Neural progenitor cell (in vitro differentiated cells): Measurements from ENCODE around the gene C8G. TPM values are rescaled to one million over a fixed set of nuclear protein-coding genes. Genes with fewer than 3 reads are reported as not detected.

ENCODE experiments used
- DNase-seq: peaks from one replicate; pipeline ENCODE4 v3.0.0-alpha.2; 2016; ENCODE audit warnings: low spot score
- H2AFZ ChIP-seq: fragments of 200-600 bp; sonication (generic); replicated peaks from 2 replicates; pipeline ENCODE4 v1.6.1; 2016; ENCODE audit warnings: antibody characterized with exemption
- H3F3A ChIP-seq: fragments of 200-600 bp; sonication (generic); 2 replicates; pipeline ENCODE4 v1.6.1; 2016; ENCODE audit warnings: antibody characterized with exemption, low read depth
- H3K27ac ChIP-seq: fragments of 200-600 bp; sonication (generic); 2 replicates; pipeline ENCODE4 v1.5.1; 2016; ENCODE audit warnings: mild to moderate bottlenecking
- H3K27me3 ChIP-seq: fragments of 200-600 bp; sonication (generic); 2 replicates; pipeline ENCODE4 v1.6.1; 2016; ENCODE audit warnings: mild to moderate bottlenecking, moderate library complexity
- H3K36me3 ChIP-seq: fragments of 200-600 bp; sonication (generic); 2 replicates; pipeline ENCODE4 v1.5.1; 2016
- H3K4me1 ChIP-seq: fragments of 200-600 bp; sonication (generic); 2 replicates; pipeline ENCODE4 v1.6.1; 2016; ENCODE audit warnings: mixed run types
- H3K4me2 ChIP-seq: fragments of 200-600 bp; sonication (generic); 2 replicates; pipeline ENCODE4 v1.6.1; 2016
- H3K4me3 ChIP-seq: fragments of 200-600 bp; sonication (generic); 2 replicates; pipeline ENCODE4 v1.5.1; 2016
- H3K79me2 ChIP-seq: fragments of 200-600 bp; sonication (generic); 2 replicates; pipeline ENCODE4 v1.6.1; 2016; ENCODE audit warnings: low read depth
- H3K9ac ChIP-seq: fragments of 200-600 bp; sonication (generic); 2 replicates; pipeline ENCODE4 v1.6.1; 2016
- H3K9me3 ChIP-seq: fragments of 200-600 bp; sonication (generic); 2 replicates; pipeline ENCODE4 v1.5.1; 2016; ENCODE audit warnings: low read depth
- H4K20me1 ChIP-seq: fragments of 200-600 bp; sonication (generic); 2 replicates; pipeline ENCODE4 v1.6.1; 2016; ENCODE audit warnings: low read depth
- H3K27ac Mint-ChIP-seq: 3 replicates; pipeline ENCODE4 v1.8.0; 2021; ENCODE audit warnings: mixed read lengths
- H3K27me3 Mint-ChIP-seq: 2 replicates; pipeline ENCODE4 v1.8.0; 2022; ENCODE audit warnings: low read depth, mild to moderate bottlenecking, inconsistent platforms, moderate library complexity, mixed read lengths; ENCODE audit not compliant: insufficient read depth
- H3K36me3 Mint-ChIP-seq: 3 replicates; pipeline ENCODE4 v1.8.0; 2021; ENCODE audit warnings: mixed read lengths
- H3K4me1 Mint-ChIP-seq: 3 replicates; pipeline ENCODE4 v1.8.0; 2021; ENCODE audit warnings: mixed read lengths
- H3K4me3 Mint-ChIP-seq: 3 replicates; pipeline ENCODE4 v1.8.0; 2021; ENCODE audit warnings: mild to moderate bottlenecking, moderate library complexity, mixed read lengths
- H3K9me3 Mint-ChIP-seq: 3 replicates; pipeline ENCODE4 v1.8.0; 2020; ENCODE audit warnings: mixed read lengths
- EZH2 ChIP-seq: fragments of 200-600 bp; sonication (generic); IDR thresholded peaks from 2 replicates; pipeline ENCODE4 v1.6.1; 2017; ENCODE audit warnings: antibody characterized with exemption, mild to moderate bottlenecking, moderate library complexity
- EZH2phosphoT487 ChIP-seq: fragments of 200-600 bp; sonication (generic); IDR thresholded peaks from 2 replicates; pipeline ENCODE4 v1.6.1; 2017; ENCODE audit warnings: antibody characterized with exemption
- total RNA-seq: library from RNA; depleted of rRNA; stranded (reverse); fragments of >200 nt; gene quantifications from 2 replicates; pipeline ENCODE4 v1.2.3, GENCODE V29; 2015; ENCODE audit warnings: low replicate concordance
- TF ChIP-seq, protein P1 (sequence below): fragments of 200-600 bp; sonication (generic); IDR thresholded peaks from 2 replicates; pipeline ENCODE4 v1.5.1; 2017; ENCODE audit warnings: antibody characterized with exemption, mild to moderate bottlenecking

C8G gene
- total RNA-seq, 1 donor from 2014 or later, result not detected

DNA sequence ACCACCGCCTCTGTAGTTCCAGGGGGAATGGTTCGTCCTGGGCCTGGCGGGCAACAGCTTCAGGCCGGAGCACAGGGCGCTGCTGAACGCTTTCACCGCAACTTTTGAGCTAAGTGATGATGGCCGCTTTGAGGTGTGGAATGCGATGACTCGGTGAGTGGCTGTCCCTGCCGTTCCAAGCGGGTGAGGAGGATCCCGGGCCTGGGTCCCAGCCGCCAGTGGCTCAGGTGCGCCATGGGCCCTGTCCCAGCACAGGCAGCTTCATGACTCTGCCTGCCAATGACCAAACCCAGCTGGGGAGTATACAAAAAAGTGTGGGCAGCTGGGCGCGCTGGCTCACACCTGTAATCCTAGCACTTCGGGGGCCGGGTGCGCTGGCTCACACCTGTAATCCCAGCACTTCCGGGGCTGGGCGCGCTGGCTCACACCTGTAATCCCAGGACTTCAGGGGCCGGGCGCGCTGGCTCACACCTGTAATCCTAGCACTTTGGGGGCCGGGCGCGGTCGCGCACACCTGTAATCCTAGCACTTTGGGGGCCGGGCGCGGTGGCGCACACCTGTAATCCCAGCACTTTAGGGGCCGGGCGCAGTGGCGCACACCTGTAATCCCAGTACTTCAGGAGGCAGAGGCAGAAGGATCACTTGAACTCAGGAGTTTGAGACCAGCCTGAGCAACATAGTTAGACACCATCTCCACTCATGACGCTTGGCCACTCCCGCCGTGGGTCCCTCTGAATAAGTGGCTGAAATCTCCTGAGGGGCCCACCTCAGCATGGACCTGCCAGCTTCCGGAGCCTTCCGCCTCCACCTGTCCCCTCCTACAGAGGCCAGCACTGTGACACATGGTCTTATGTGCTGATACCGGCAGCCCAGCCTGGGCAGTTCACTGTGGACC is 8.1 kb downstream of the C8G start:
- no peaks in the 10 kb centered on the region for H3K36me3 ChIP-seq
- no peak overlapping the region for H3K9ac ChIP-seq
- no peak overlapping the region for H3K27ac Mint-ChIP-seq
- no peaks in the 10 kb centered on the region for H3K9me3 Mint-ChIP-seq
- no peak overlapping the region for H3K27ac ChIP-seq
- H3K4me3 Mint-ChIP-seq, result no peak overlapping the region
- H3F3A ChIP-seq, result peaks cover 9% of the 10 kb centered on the region
- peaks cover 5% of the 10 kb centered on the region for H3K4me1 Mint-ChIP-seq
- peaks cover 6% of the 10 kb centered on the region for H3K27me3 Mint-ChIP-seq
- no peak overlapping the region for H2AFZ ChIP-seq
- H3K9me3 ChIP-seq, result no peaks in the 10 kb centered on the region
- no peak overlapping the region for H3K4me3 ChIP-seq
- DNase-seq, result no peak
- TF ChIP-seq, protein P1, sequence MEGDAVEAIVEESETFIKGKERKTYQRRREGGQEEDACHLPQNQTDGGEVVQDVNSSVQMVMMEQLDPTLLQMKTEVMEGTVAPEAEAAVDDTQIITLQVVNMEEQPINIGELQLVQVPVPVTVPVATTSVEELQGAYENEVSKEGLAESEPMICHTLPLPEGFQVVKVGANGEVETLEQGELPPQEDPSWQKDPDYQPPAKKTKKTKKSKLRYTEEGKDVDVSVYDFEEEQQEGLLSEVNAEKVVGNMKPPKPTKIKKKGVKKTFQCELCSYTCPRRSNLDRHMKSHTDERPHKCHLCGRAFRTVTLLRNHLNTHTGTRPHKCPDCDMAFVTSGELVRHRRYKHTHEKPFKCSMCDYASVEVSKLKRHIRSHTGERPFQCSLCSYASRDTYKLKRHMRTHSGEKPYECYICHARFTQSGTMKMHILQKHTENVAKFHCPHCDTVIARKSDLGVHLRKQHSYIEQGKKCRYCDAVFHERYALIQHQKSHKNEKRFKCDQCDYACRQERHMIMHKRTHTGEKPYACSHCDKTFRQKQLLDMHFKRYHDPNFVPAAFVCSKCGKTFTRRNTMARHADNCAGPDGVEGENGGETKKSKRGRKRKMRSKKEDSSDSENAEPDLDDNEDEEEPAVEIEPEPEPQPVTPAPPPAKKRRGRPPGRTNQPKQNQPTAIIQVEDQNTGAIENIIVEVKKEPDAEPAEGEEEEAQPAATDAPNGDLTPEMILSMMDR, result no peak
- no peak for TF ChIP-seq EZH2phosphoT487
- TF ChIP-seq EZH2, result no peak
- H3K79me2 ChIP-seq, result no peaks in the 10 kb centered on the region
- peaks cover 3% of the 10 kb centered on the region for H3K36me3 Mint-ChIP-seq
- no peak overlapping the region for H3K4me2 ChIP-seq
- peaks cover 21% of the 10 kb centered on the region for H3K4me1 ChIP-seq
- no peaks in the 10 kb centered on the region for H3K27me3 ChIP-seq
- H4K20me1 ChIP-seq, result no peaks in the 10 kb centered on the region

DNA sequence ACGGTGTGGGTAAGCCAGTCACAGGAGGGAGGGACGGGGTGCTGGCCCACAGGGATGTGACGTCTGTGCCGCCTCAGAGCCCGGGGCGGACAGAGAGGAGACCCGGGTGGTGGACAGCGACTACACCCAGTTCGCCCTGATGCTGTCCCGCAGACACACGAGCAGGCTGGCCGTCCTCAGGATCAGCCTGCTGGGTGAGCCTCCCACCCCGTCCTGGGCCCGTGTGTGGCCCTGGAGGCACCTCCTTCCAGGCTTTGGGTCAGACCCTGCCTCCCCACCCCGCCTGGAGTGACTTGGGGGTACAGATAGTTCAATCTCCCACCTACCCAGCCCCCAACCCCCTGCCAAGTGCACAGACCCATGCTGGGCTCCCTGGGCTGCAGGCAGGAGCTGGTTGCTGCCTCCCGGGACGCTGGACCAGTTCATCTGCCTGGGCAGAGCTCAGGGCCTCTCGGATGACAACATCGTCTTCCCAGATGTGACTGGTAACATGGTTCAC is 8.8 kb downstream of the C8G start:
- Histone ChIP-seq H3K4me2 (no peak overlapping the region), H3F3A (peaks cover 6% of the 10 kb centered on the region), H3K27ac (no peak overlapping the region), H3K4me3 (no peak overlapping the region), H3K27me3 (no peaks in the 10 kb centered on the region), H4K20me1 (no peaks in the 10 kb centered on the region), H3K9ac (no peak overlapping the region), H3K79me2 (no peaks in the 10 kb centered on the region), H2AFZ (no peak overlapping the region), H3K36me3 (no peaks in the 10 kb centered on the region), H3K9me3 (no peaks in the 10 kb centered on the region), H3K4me1 (peaks cover 21% of the 10 kb centered on the region)
- TF ChIP-seq, protein P1, result no peak
- TF ChIP-seq EZH2phosphoT487 (no peak), EZH2 (no peak)
- peaks cover 3% of the 10 kb centered on the region for H3K36me3 Mint-ChIP-seq
- peaks cover 2% of the 10 kb centered on the region for H3K4me1 Mint-ChIP-seq
- H3K27me3 Mint-ChIP-seq, result peaks cover 6% of the 10 kb centered on the region
- H3K27ac Mint-ChIP-seq, result no peak overlapping the region
- H3K4me3 Mint-ChIP-seq, result no peak overlapping the region
- DNase-seq, result no peak
- no peaks in the 10 kb centered on the region for H3K9me3 Mint-ChIP-seq

DNA sequence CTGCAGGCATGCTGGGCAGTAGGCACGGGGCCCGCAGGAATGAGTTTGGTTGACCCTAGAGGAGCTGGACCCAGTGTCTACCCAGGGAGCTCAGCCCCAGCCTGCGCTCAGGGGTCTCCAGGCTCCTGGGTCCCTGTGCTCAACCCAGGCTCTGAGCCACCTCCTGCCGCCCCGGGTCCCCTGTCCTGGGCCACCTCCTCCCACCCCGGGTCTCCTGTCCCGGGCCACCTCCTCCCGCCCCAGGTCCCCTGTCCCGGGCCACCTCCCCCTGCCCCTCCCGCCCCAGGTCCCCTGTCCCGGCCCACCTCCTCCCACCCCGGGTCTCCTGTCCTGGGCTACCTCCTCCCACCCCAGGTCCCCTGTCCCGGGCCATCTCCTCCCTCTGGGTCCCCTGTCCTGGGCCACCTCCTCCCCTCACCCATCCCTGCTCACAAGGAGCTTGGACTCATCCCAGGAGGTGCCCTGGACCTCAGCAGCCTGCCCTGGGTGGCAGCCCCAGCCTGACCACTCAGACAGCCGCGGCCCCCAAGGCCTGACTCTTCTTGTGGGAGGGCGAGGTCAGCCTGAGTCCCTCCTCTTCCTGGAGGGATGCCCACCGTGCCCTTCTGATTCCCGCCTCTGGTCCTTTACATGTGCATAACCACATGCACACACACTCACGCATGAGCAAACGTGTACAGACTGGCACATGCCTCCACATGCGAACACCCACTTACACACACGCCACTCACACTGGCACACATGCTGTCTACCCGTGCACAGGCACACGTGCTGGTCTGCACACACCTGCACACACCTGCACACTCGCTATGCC is 9.4 kb downstream of the C8G start:
- Histone ChIP-seq H3K4me1 (peaks cover 17% of the 10 kb centered on the region), H3K9ac (no peak overlapping the region), H3K9me3 (no peaks in the 10 kb centered on the region), H4K20me1 (no peaks in the 10 kb centered on the region), H3K4me3 (no peak overlapping the region), H2AFZ (no peak overlapping the region), H3F3A (peaks cover 6% of the 10 kb centered on the region), H3K4me2 (no peak overlapping the region), H3K79me2 (no peaks in the 10 kb centered on the region), H3K36me3 (no peaks in the 10 kb centered on the region), H3K27me3 (no peaks in the 10 kb centered on the region), H3K27ac (no peak overlapping the region)
- H3K27me3 Mint-ChIP-seq, result peaks cover 6% of the 10 kb centered on the region
- H3K36me3 Mint-ChIP-seq, result peaks cover 3% of the 10 kb centered on the region
- no peak overlapping the region for H3K4me3 Mint-ChIP-seq
- TF ChIP-seq EZH2, result no peak
- TF ChIP-seq, protein P1, result no peak
- no peak for TF ChIP-seq EZH2phosphoT487
- peaks cover 2% of the 10 kb centered on the region for H3K4me1 Mint-ChIP-seq
- H3K9me3 Mint-ChIP-seq, result no peaks in the 10 kb centered on the region
- DNase-seq, result no peak
- H3K27ac Mint-ChIP-seq, result peak overlapping the region; percentile 65
